WTC11 (cell line): ENCODE data around the gene IL18BP. TPM values are rescaled to one million over a fixed set of nuclear protein-coding genes. Genes with fewer than 3 reads are reported as not detected.

ENCODE experiments used
- ATAC-seq: fragments of 200-7000 bp; cut with Tn5 transposase; 2 replicates; pipeline ENCODE4 v1.10.0; 2021; ENCODE audit warnings: mild to moderate bottlenecking, moderate library complexity
- CTCF ChIA-PET: fragments of 300-600 bp; sonication (Branson Sonifier 250); formaldehyde crosslinking; loops from one replicate; lab custom pipeline; 2021; ENCODE audit warnings: antibody characterized with exemption; lab: Charles Lee
- POLR2A ChIA-PET: fragments of 350-600 bp; sonication (Branson Sonifier 250); formaldehyde crosslinking; loops from one replicate; lab custom pipeline; 2021; ENCODE audit warnings: antibody characterized with exemption; lab: Charles Lee
- DNase-seq: peaks from one replicate; pipeline ENCODE4 v3.0.0; 2021; ENCODE audit warnings: low spot score
- H3K27ac Mint-ChIP-seq: 2 replicates; pipeline ENCODE4 v1.8.0; 2021; ENCODE audit warnings: mixed read lengths
- H3K27me3 Mint-ChIP-seq: 2 replicates; pipeline ENCODE4 v1.8.0; 2021; ENCODE audit warnings: low read depth, mild to moderate bottlenecking, moderate library complexity, mixed read lengths
- H3K36me3 Mint-ChIP-seq: 2 replicates; pipeline ENCODE4 v1.8.0; 2021; ENCODE audit warnings: mixed read lengths
- H3K4me1 Mint-ChIP-seq: 2 replicates; pipeline ENCODE4 v1.8.0; 2022; ENCODE audit warnings: mixed read lengths
- H3K4me3 Mint-ChIP-seq: 2 replicates; pipeline ENCODE4 v1.8.0; 2021; ENCODE audit warnings: mild to moderate bottlenecking, moderate library complexity, mixed read lengths
- H3K9me3 Mint-ChIP-seq: 2 replicates; pipeline ENCODE4 v1.8.0; 2021; ENCODE audit warnings: mixed read lengths
- ATF1 ChIP-seq: sonication (generic); formaldehyde crosslinking; IDR thresholded peaks from 2 replicates; pipeline ENCODE4 v1.8.1; 2023; ENCODE audit warnings: mild to moderate bottlenecking, moderate library complexity, missing genetic modification reagents
- GRHL2 ChIP-seq: fragments of 250-450 bp; sonication (Bioruptor Pico); IDR thresholded peaks from 2 replicates; pipeline ENCODE4 v1.8.0; 2022; ENCODE audit warnings: mild to moderate bottlenecking, moderate library complexity; ENCODE audit not compliant: insufficient replicate concordance, severe bottlenecking
- GTF2I ChIP-seq: fragments of 250-450 bp; sonication (Bioruptor Pico); conservative IDR thresholded peaks from 2 replicates; pipeline ENCODE4 v1.4.0; 2021; ENCODE audit warnings: mild to moderate bottlenecking
- JUN ChIP-seq: sonication (generic); formaldehyde crosslinking; IDR thresholded peaks from 2 replicates; pipeline ENCODE4 v1.8.0; 2023; ENCODE audit warnings: mild to moderate bottlenecking, missing genetic modification reagents
- MXD4 ChIP-seq: fragments of 250-450 bp; sonication (Bioruptor Pico); IDR thresholded peaks from 2 replicates; pipeline ENCODE4 v1.8.0; 2021; ENCODE audit warnings: mild to moderate bottlenecking, moderate library complexity, borderline replicate concordance
- MYBL2 ChIP-seq: sonication (generic); formaldehyde crosslinking; IDR thresholded peaks from 2 replicates; pipeline ENCODE4 v1.8.1; 2023; ENCODE audit warnings: mild to moderate bottlenecking, moderate library complexity, missing genetic modification reagents
- NFYB ChIP-seq: sonication (generic); formaldehyde crosslinking; conservative IDR thresholded peaks from 2 replicates; pipeline ENCODE4 v1.8.0; 2022; ENCODE audit warnings: low read depth, missing genetic modification reagents
- OVOL2 ChIP-seq: fragments of 250-450 bp; sonication (Bioruptor Pico); IDR thresholded peaks from 2 replicates; pipeline ENCODE4 v1.9.0; 2021; ENCODE audit warnings: mild to moderate bottlenecking, borderline replicate concordance
- RELA ChIP-seq: sonication (generic); formaldehyde crosslinking; IDR thresholded peaks from 2 replicates; pipeline ENCODE4 v1.8.1; 2022; ENCODE audit warnings: missing genetic modification reagents, mild to moderate bottlenecking, borderline replicate concordance
- RORB ChIP-seq: fragments of 250-450 bp; sonication (Bioruptor Pico); IDR thresholded peaks from 2 replicates; pipeline ENCODE4 v1.9.0; 2021; ENCODE audit warnings: mild to moderate bottlenecking
- SOX15 ChIP-seq: fragments of 250-450 bp; sonication (Bioruptor Pico); IDR thresholded peaks from 2 replicates; pipeline ENCODE4 v1.9.0; 2021; ENCODE audit warnings: mild to moderate bottlenecking
- TCF7 ChIP-seq: sonication (generic); formaldehyde crosslinking; IDR thresholded peaks from 2 replicates; pipeline ENCODE4 v1.8.0; 2022; ENCODE audit warnings: mild to moderate bottlenecking, low read depth, missing genetic modification reagents, moderate library complexity
- ZNF219 ChIP-seq: sonication (generic); formaldehyde crosslinking; IDR thresholded peaks from 2 replicates; pipeline ENCODE4 v1.8.0; 2023; ENCODE audit warnings: missing genetic modification reagents, mild to moderate bottlenecking, borderline replicate concordance
- ZNF263 ChIP-seq: sonication (generic); formaldehyde crosslinking; IDR thresholded peaks from 2 replicates; pipeline ENCODE4 v1.8.1; 2022; ENCODE audit warnings: low read depth, mild to moderate bottlenecking, moderate library complexity, missing genetic modification reagents
- ZNF396 ChIP-seq: fragments of 250-450 bp; sonication (Bioruptor Pico); IDR thresholded peaks from 2 replicates; pipeline ENCODE4 v1.8.0; 2021; ENCODE audit warnings: mild to moderate bottlenecking, moderate library complexity, borderline replicate concordance
- ZNF416 ChIP-seq: fragments of 250-450 bp; sonication (Bioruptor Pico); IDR thresholded peaks from 2 replicates; pipeline ENCODE4 v1.9.0; 2021; ENCODE audit warnings: mild to moderate bottlenecking, inconsistent platforms
- ZNF671 ChIP-seq: fragments of 250-450 bp; sonication (Bioruptor Pico); IDR thresholded peaks from 2 replicates; pipeline ENCODE4 v1.8.0; 2021; ENCODE audit warnings: mild to moderate bottlenecking
- total RNA-seq: library from RNA; stranded (reverse); gene quantifications from 3 replicates; pipeline ENCODE4 v1.2.3, GENCODE V29; 2021
- TF ChIP-seq, protein P1 (sequence below): sonication (generic); formaldehyde crosslinking; IDR thresholded peaks from 2 replicates; pipeline ENCODE4 v1.8.1; 2023; ENCODE audit warnings: mild to moderate bottlenecking, missing genetic modification reagents, moderate library complexity
- TF ChIP-seq, protein P2 (sequence below): sonication (generic); formaldehyde crosslinking; IDR thresholded peaks from 2 replicates; pipeline ENCODE4 v1.8.1; 2023; ENCODE audit warnings: mild to moderate bottlenecking, missing genetic modification reagents, borderline replicate concordance
- TF ChIP-seq, protein P3 (sequence below): sonication (generic); formaldehyde crosslinking; conservative IDR thresholded peaks from 2 replicates; pipeline ENCODE4 v1.8.1; 2022; ENCODE audit warnings: mild to moderate bottlenecking, missing genetic modification reagents
- TF ChIP-seq, protein P4 (sequence below): sonication (generic); formaldehyde crosslinking; IDR thresholded peaks from 2 replicates; pipeline ENCODE4 v1.8.1; 2023; ENCODE audit warnings: mild to moderate bottlenecking, missing genetic modification reagents
- TF ChIP-seq, protein P5 (sequence below): sonication (generic); formaldehyde crosslinking; IDR thresholded peaks from 2 replicates; pipeline ENCODE4 v1.8.0; 2022; ENCODE audit warnings: mild to moderate bottlenecking, missing genetic modification reagents
- TF ChIP-seq, protein P6 (sequence below): sonication (generic); formaldehyde crosslinking; conservative IDR thresholded peaks from 2 replicates; pipeline ENCODE4 v1.8.1; 2023; ENCODE audit warnings: mild to moderate bottlenecking, low read depth, missing genetic modification reagents, moderate library complexity

Gene IL18BP
- total RNA-seq, 1 experiment from 2014 or later: 17.3 TPM

DNA sequence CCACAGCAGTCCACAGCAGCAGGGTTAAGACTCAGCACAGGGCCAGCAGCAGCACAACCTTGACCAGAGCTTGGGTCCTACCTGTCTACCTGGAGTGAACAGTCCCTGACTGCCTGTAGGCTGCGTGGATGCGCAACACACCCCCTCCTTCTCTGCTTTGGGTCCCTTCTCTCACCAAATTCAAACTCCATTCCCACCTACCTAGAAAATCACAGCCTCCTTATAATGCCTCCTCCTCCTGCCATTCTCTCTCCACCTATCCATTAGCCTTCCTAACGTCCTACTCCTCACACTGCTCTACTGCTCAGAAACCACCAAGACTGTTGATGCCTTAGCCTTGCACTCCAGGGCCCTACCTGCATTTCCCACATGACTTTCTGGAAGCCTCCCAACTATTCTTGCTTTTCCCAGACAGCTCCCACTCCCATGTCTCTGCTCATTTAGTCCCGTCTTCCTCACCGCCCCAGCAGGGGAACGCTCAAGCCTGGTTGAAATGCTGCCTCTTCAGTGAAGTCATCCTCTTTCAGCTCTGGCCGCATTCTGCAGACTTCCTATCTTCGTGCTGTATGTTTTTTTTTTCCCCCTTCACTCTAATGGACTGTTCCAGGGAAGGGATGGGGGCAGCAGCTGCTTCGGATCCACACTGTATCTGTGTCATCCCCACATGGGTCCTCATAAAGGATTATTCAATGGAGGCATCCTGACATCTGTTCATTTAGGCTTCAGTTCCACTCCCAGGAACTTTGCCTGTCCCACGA is 3.3 kb downstream of the IL18BP start:
- CTCF ChIA-PET: interaction anchor here (1.3 kb wide), 1 partner anchor 23 kb away, joined by 5 read pairs; no protein-coding TSS in a partner anchor
- Mint-ChIP-seq H3K4me1 (no peaks in the 10 kb centered on the region), H3K27ac (0 out of 2 replicates have a peak overlapping the region, but pooled peaks have one; percentile 0), H3K4me3 (no peak overlapping the region), H3K27me3 (no peaks in the 10 kb centered on the region), H3K36me3 (peaks cover 55% of the 10 kb centered on the region), H3K9me3 (no peaks in the 10 kb centered on the region)
- DNase-seq (no peak), ATAC-seq (no peak)
- POLR2A ChIA-PET: no interaction called here
- TF ChIP-seq MXD4 (CRISPR knock-in tag) (no peak), GRHL2 (CRISPR knock-in tag) (no peak), SOX15 (CRISPR knock-in tag) (no peak), ZNF263 (no peak), ZNF396 (CRISPR knock-in tag) (no peak), TCF7 (no peak), ATF1 (CRISPR knock-in tag) (no peak), RELA (CRISPR knock-in tag) (no peak), ZNF671 (no peak), NFYB (CRISPR knock-in tag) (no peak), MYBL2 (CRISPR knock-in tag) (no peak), JUN (CRISPR knock-in tag) (no peak), ZNF219 (no peak)
- TF ChIP-seq, protein P1, sequence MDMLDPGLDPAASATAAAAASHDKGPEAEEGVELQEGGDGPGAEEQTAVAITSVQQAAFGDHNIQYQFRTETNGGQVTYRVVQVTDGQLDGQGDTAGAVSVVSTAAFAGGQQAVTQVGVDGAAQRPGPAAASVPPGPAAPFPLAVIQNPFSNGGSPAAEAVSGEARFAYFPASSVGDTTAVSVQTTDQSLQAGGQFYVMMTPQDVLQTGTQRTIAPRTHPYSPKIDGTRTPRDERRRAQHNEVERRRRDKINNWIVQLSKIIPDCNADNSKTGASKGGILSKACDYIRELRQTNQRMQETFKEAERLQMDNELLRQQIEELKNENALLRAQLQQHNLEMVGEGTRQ (CRISPR knock-in tag): no peak
- TF ChIP-seq, protein P2, sequence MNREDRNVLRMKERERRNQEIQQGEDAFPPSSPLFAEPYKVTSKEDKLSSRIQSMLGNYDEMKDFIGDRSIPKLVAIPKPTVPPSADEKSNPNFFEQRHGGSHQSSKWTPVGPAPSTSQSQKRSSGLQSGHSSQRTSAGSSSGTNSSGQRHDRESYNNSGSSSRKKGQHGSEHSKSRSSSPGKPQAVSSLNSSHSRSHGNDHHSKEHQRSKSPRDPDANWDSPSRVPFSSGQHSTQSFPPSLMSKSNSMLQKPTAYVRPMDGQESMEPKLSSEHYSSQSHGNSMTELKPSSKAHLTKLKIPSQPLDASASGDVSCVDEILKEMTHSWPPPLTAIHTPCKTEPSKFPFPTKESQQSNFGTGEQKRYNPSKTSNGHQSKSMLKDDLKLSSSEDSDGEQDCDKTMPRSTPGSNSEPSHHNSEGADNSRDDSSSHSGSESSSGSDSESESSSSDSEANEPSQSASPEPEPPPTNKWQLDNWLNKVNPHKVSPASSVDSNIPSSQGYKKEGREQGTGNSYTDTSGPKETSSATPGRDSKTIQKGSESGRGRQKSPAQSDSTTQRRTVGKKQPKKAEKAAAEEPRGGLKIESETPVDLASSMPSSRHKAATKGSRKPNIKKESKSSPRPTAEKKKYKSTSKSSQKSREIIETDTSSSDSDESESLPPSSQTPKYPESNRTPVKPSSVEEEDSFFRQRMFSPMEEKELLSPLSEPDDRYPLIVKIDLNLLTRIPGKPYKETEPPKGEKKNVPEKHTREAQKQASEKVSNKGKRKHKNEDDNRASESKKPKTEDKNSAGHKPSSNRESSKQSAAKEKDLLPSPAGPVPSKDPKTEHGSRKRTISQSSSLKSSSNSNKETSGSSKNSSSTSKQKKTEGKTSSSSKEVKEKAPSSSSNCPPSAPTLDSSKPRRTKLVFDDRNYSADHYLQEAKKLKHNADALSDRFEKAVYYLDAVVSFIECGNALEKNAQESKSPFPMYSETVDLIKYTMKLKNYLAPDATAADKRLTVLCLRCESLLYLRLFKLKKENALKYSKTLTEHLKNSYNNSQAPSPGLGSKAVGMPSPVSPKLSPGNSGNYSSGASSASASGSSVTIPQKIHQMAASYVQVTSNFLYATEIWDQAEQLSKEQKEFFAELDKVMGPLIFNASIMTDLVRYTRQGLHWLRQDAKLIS: no peak
- TF ChIP-seq, protein P3, sequence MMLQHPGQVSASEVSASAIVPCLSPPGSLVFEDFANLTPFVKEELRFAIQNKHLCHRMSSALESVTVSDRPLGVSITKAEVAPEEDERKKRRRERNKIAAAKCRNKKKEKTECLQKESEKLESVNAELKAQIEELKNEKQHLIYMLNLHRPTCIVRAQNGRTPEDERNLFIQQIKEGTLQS: no peak
- TF ChIP-seq, protein P4, sequence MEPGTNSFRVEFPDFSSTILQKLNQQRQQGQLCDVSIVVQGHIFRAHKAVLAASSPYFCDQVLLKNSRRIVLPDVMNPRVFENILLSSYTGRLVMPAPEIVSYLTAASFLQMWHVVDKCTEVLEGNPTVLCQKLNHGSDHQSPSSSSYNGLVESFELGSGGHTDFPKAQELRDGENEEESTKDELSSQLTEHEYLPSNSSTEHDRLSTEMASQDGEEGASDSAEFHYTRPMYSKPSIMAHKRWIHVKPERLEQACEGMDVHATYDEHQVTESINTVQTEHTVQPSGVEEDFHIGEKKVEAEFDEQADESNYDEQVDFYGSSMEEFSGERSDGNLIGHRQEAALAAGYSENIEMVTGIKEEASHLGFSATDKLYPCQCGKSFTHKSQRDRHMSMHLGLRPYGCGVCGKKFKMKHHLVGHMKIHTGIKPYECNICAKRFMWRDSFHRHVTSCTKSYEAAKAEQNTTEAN: no peak

DNA sequence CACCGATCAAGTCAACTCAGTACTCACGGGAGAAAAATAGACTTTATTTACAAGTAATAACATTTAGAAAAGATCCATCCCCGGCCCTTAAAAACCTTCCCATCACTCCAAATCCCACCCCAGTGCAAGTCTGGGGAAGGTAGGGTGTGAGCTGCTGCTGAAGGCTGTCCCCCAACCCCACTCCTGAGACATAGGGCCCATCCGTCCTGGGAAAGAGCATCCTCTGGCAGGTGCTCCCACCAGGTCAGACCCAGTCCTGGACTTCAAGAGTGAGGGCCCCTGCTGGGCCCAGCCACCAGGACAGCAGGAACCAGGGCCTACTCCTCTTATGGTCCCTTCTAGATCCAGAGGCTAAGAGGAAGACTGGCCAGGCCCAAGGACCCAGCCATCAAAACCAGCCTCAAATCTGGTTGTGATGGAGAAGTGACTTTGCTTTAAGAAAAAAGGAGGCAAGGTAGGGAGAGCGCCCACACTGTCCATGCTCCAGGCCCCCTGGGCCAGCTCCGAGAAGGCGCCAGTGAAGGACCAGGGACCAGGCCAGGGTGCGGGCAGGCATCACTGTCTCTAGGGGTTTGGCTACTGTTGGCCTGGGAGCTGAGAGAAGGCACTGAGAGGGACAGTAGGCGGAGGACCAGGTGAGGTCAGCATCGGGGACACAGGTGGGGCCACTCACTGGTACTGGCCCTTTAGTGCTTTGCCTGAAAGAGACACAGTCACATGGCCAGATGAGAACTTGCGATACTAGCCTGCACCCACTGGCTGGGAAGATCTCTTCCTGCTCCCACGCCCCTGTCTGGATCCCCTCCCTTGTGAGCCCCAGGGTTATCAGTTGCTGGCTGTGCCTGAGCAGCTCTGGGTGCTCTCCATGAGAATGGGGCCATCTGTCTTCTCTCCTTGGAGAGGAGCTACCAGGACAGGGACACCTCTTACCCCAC is 4.4 kb downstream of the IL18BP start:
- H3K36me3 Mint-ChIP-seq: peaks cover 64% of the 10 kb centered on the region
- TF ChIP-seq, protein P5, sequence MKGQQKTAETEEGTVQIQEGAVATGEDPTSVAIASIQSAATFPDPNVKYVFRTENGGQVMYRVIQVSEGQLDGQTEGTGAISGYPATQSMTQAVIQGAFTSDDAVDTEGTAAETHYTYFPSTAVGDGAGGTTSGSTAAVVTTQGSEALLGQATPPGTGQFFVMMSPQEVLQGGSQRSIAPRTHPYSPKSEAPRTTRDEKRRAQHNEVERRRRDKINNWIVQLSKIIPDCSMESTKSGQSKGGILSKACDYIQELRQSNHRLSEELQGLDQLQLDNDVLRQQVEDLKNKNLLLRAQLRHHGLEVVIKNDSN (CRISPR knock-in tag): no peak
- TF ChIP-seq RORB (CRISPR knock-in tag) (no peak), OVOL2 (no peak), ZNF416 (CRISPR knock-in tag) (no peak), GTF2I (CRISPR knock-in tag) (no peak)
- TF ChIP-seq, protein P6, sequence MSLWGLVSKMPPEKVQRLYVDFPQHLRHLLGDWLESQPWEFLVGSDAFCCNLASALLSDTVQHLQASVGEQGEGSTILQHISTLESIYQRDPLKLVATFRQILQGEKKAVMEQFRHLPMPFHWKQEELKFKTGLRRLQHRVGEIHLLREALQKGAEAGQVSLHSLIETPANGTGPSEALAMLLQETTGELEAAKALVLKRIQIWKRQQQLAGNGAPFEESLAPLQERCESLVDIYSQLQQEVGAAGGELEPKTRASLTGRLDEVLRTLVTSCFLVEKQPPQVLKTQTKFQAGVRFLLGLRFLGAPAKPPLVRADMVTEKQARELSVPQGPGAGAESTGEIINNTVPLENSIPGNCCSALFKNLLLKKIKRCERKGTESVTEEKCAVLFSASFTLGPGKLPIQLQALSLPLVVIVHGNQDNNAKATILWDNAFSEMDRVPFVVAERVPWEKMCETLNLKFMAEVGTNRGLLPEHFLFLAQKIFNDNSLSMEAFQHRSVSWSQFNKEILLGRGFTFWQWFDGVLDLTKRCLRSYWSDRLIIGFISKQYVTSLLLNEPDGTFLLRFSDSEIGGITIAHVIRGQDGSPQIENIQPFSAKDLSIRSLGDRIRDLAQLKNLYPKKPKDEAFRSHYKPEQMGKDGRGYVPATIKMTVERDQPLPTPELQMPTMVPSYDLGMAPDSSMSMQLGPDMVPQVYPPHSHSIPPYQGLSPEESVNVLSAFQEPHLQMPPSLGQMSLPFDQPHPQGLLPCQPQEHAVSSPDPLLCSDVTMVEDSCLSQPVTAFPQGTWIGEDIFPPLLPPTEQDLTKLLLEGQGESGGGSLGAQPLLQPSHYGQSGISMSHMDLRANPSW (CRISPR knock-in tag): no peak
- TF ChIP-seq, protein P4: no peak

More for the DNA sequence above, 4.4 kb downstream of the IL18BP start:
- H3K4me1 Mint-ChIP-seq: no peaks in the 10 kb centered on the region
- no peak overlapping the region for H3K27ac Mint-ChIP-seq
- ATAC-seq (no peak), DNase-seq (no peak)
- H3K9me3 Mint-ChIP-seq: no peaks in the 10 kb centered on the region
- no peaks in the 10 kb centered on the region for H3K27me3 Mint-ChIP-seq
- H3K4me3 Mint-ChIP-seq: no peak overlapping the region
- ChIA-PET POLR2A (no interaction called here), CTCF (no interaction called here)
